HG03571 (cell line): ENCODE measurements around the gene AJAP1.

Experiments
- ATAC-seq: cut with Tn5 transposase; IDR thresholded peaks from one replicate; pipeline ENCODE4 v1.9.1; 2021; ENCODE audit not compliant: unreplicated experiment

AJAP1 gene

DNA sequence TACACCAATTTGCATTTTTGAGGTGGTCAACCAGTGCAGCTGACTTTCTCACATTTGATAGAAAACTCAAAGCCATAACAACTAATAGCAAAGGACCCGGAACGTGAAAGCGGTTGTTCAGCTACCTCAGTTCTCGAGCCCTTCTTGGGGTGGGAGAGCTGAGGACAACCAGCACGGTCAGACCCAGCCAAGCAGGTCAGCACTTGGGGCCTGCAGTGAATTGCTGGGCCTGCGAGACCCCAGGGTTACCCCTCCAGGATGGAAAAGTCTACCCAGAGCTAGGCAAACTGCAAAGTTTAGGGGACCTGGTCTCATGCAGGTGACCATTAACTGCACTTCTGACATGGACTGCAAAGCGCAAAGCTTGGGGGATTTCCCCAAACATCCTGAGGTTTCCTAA is 23.8 kb upstream of the AJAP1 start:
- ATAC-seq = no peak

DNA sequence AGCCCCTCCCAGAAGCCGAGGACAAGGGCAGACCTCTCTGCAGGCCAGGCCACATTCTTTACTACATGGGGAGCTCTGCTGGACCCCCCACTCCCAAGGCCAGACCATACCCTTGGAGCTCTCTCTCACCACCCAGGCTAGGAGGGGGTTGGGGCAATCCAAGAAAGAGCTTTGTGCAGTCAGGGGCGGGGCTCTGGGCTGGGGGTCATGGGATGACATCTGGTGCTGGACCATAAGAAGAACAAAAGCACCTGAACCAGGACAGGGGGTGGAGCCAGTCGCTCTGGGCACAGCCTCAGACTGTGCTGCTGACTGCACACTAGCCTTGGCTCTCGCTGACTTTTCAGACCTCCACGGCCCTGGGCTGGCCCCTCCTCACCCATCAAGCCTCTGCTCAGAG is 23.1 kb upstream of the AJAP1 start:
- no peak for ATAC-seq

DNA sequence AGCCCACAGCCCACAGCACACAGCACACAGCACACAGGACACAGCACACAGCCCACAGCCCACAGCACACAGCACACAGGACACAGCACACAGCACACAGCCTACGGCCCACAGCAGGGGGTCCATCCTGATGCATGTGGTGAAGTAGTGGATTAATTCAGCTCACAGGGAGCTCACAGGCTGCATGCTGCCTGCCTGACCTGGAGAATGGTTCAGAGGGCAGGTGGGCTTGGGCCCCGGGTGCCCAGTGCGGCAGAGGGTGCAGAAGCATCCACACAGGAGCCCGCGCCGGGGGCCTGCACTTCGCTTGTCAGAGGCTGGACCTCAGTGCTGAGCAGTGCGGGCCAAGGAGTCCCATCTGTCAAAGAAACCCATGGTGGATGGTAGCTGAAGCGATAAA is 21.1 kb upstream of the AJAP1 start:
- ATAC-seq = no peak

DNA sequence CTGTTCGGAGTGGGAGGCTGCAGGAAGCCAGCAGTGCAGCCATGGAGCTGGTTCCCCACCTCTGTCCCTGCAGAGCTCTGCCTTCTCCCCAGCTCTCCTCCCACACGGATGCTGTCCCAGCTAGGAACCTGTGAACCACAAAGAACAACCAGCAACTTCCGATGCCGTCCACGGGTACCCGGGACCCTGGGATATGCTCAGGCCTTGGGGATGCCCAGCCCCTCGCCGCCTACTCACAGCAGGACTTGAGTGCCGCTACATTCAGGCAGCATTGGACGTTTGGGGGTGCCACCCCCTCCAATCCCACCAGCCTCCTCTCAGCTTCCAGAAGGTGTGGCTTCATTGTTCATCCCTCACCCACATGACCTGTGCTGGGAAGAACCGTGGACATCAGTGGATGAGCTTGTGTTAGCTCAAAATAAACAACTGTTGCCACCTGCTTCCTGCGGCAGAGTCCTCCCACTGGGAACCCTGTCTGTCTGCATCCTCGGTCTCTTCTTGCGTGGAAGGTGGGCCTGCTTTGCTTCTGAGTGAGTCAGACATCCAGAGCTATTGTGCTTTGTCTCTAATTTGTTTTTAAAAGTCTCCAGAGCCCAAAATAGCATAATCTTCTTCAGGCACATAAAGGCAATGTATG is 20.1 kb upstream of the AJAP1 start:
- no peak for ATAC-seq

- ATAC-seq = no peak
Measured at GRCh38 chr1:4634793-4635406, 19.5 kb upstream of the AJAP1 start.

DNA sequence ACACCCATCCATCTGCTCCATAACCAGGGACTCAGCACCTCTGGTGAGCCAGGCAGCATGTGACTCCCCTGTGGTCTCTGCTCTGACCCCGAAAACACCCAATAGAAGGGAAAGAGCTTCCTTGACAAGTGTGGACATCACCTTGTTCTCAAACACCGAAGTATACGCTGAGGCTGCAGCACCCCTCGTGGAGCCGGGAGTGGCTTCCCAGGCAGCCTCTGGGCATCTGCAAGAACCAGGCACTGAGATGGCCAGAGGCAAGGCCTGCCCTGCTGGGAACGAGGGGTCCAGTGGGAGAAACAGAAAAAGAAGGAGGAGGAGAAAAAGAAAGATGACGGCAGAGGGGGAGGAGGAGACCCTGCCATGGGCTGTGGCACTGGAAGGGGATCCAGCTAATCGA is 18.2 kb upstream of the AJAP1 start:
- no peak for ATAC-seq

DNA sequence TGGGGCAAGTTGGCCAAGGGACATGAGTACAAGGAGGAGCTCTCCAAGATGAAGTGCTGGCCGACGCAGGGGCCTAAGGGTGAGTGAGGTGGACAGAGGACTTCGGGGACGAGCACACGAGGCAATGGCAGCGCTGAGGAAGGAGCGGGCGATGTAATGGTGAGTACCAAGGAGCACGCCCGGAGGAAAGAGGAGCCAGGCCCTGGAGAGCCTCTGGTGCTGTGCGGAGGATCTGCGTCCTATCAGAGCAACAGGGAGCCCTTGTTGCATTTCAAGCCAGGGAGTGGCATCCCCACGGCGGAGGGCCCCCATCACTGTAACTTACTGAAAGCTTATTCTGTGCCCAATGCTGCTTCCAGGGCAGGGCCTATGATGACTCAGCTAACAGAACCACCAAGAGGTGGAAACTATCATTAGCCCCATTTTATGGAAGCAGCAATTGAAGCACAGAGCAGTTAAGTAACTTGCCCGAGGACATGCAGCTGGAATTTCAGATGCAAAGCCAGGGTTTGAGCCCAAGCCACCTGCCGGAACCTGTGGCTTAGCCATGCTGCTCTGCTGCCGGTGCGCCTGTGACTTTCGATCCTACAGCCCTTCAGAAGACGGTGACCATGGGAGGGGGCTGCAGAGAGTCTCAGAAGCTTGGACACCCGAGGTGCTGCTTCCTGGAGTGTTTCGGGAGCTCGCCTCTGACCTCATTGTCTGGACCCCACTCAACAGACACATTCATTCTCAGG is 17.6 kb upstream of the AJAP1 start:
- no peak for ATAC-seq

- no peak for ATAC-seq
Measured at GRCh38 chr1:4637616-4638344, 16.6 kb upstream of the AJAP1 start.

GRCh38 chr1:4638345-4638729 is 16.1 kb upstream of the AJAP1 start:
- no peak for ATAC-seq

DNA sequence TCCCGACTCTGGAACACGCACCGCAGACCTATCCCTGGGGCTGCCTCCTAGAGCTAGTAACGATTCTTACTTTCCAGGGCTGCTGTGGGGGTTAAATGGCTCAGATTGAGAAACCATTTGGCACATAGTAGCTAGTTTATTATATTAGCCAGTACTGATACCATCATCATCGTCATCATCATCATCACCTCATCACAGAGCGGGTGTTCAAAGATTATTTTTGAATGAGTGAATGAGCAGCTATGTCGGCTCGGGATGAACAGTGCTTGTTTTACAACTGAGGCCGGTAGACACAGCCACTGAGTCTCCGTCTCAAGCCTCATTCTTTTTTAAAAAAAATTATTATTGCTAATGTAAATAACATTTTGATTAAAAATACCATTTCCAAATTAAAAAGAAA is 13.5 kb upstream of the AJAP1 start:
- no peak for ATAC-seq

- no peak for ATAC-seq
Measured at GRCh38 chr1:4647391-4647790, 7.0 kb upstream of the AJAP1 start.

GRCh38 chr1:4648657-4649056 is 5.8 kb upstream of the AJAP1 start:
- ATAC-seq = no peak

DNA sequence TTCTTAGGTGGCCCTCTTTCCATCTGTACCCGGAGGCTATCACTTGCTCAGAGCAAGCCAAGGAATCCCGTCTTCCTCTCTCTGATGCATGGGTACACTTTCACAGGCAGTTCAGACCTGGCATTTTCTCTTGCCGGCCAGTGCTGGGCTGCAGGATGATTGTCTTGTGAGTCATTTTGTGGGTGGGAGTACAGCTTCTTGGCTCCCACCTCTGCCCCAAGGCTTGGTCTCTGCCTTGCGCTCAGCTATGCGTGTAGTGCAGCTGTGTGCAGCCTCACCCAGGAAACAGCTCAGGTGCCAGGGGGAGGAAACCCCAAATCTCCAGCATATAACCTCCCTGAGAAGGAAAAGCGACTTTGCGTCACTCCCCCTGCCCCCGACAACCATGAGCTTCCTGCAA is 3.9 kb upstream of the AJAP1 start:
- ATAC-seq = no peak

GRCh38 chr1:4650981-4651380 is 3.4 kb upstream of the AJAP1 start:
- ATAC-seq = no peak

GRCh38 chr1:4652631-4653327 is 1.6 kb upstream of the AJAP1 start:
- ATAC-seq = no peak

- no peak for ATAC-seq
Measured at GRCh38 chr1:4653328-4653660, 1.1 kb upstream of the AJAP1 start.

- no peak for ATAC-seq
Measured at GRCh38 chr1:4654764-4655673, 610 bp downstream of the AJAP1 start.

DNA sequence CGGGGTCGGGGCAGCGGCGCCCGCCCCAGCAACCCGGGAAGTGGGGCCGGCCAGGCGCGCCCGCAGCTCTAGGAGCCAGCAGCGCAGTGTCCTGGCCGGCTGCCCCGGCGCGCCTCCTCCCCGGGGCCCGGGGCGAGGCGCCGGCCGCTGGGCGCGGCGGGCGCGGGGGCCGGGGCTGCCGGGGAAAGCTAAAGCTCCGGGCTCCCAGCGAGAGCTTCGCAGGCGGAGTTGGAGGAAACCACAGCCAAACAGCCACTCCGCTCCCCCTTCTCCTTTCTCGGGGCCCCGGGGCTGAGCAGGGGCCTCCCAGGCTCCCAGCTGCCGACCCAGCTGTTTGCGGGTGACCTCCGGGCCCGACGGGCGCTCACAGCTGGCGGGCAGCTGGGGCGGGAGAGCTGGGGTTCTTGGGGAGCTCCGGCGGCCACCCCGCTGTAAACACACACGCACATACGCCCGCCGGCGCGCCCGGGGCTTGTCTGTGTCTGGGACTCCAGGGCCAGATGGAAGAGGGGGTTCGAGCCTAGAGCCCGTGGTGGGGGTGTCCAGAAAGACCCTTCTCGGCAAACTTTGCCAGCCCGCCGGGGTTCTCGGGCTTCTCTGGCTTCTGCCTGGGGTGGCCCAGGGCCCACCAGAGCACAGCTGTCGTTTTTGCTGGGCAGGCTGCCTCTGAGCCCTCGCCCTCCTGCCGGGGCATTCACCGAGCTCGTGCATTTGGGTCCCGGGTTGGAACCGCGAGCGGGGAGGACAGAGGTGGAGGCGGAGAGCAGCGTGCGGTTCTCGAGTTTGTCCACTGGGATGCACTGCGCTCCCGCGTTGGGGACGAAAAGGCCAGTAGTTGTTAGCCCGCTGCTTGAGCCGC is 1.5 kb downstream of the AJAP1 start:
- ATAC-seq = no peak

DNA sequence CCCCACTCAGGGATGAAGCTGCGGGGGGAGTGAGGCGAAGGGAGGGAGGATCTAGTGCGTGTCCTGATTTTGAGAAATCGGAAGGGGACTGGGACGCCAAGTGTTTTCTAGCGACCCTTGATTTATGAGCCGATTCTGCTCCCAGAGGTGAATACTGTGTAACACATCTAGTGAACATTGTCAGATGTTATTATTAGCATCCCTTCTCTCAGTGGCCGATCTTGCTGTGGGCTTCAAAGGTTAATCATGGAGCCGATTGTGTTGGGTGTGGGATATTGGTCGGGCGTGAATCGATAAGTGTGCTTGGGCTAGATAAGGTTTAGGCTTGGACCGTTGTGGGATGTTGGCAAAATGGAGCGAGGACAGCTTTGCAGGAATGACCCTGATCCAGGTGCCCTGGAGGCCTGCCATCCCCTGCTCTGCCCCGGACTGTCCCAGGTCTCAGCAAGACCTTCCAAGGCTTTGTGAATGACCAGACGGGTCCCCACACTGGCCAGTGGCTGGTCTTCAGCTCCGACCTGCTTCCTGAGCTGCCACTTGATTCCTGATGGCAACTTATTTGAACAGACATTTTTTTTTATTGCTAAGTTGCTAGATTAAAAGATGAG is 2.2 kb downstream of the AJAP1 start:
- ATAC-seq = no peak
